ENCODE data around the gene MAPK6.
"Not testable (repeated sequence)": the region's sequence is repeated elsewhere in the genome, so short reads cannot be mapped to it uniquely, and the experiment has no call there.

MAPK6 gene

GRCh38 chr15:52083603-52084002 is 64.6 kb downstream of the MAPK6 start:
- no peak for DNase-seq

GRCh38 chr15:52085299-52085698 is 66.3 kb downstream of the MAPK6 start:
- DNase-seq = no peak

- DNase-seq = no peak
Observed at GRCh38 chr15:52086011-52086786, 67.2 kb downstream of the MAPK6 start.

- no peak for DNase-seq
Observed at GRCh38 chr15:52090193-52090592, 71.2 kb downstream of the MAPK6 start.

- DNase-seq = no peak
Observed at GRCh38 chr15:52093167-52093538, 74.1 kb downstream of the MAPK6 start.

GRCh38 chr15:52093539-52094510 is 74.8 kb downstream of the MAPK6 start:
- no peak for DNase-seq

- no peak for DNase-seq
Observed at GRCh38 chr15:52094811-52095584, 76.0 kb downstream of the MAPK6 start.

- no peak for DNase-seq
Observed at GRCh38 chr15:52095597-52096262, 76.7 kb downstream of the MAPK6 start.

- not testable (repeated sequence) for DNase-seq
Observed at GRCh38 chr15:52096536-52096935, 77.5 kb downstream of the MAPK6 start.

- DNase-seq = no peak
Observed at GRCh38 chr15:52097180-52097579, 78.2 kb downstream of the MAPK6 start.

GRCh38 chr15:52098323-52098722 is 79.3 kb downstream of the MAPK6 start:
- no peak for DNase-seq

- no peak for DNase-seq
Observed at GRCh38 chr15:52099651-52100272, 80.7 kb downstream of the MAPK6 start.

- no peak for DNase-seq
Observed at GRCh38 chr15:52100807-52101442, 81.9 kb downstream of the MAPK6 start.

GRCh38 chr15:52101542-52102323 is 82.7 kb downstream of the MAPK6 start:
- no peak for DNase-seq

- DNase-seq = no peak
Observed at GRCh38 chr15:52102463-52102862, 83.4 kb downstream of the MAPK6 start.

- DNase-seq = no peak
Observed at GRCh38 chr15:52103217-52104207, 84.5 kb downstream of the MAPK6 start.

GRCh38 chr15:52104532-52105004 is 85.5 kb downstream of the MAPK6 start:
- no peak for DNase-seq

- no peak for DNase-seq
Observed at GRCh38 chr15:52105846-52106245, 86.8 kb downstream of the MAPK6 start.

- DNase-seq = no peak
Observed at GRCh38 chr15:52106641-52107040, 87.6 kb downstream of the MAPK6 start.
